HL-60/S4 (cell line): ENCODE data around the gene ZDHHC14.
"Not testable (repeated sequence)": the region's sequence is repeated elsewhere in the genome, so short reads cannot be mapped to it uniquely, and the experiment has no call there.

Source experiments
- in situ Hi-C: fragments of 300-500 bp; cut with MboI; formaldehyde crosslinking; loops from 2 replicates; pipeline ENCODE4 v1.14.3; 2022; ENCODE audit warnings: low sequenced_read_pairs

Gene ZDHHC14

GRCh38 chr6:157706883-157707282 lies 325.9 kb downstream of the ZDHHC14 start:
- in situ Hi-C loops = no loop called here

- in situ Hi-C loops = no loop called here
Observed at GRCh38 chr6:157707576-157707975, 326.6 kb downstream of the ZDHHC14 start.

- in situ Hi-C loops = no loop called here
Observed at GRCh38 chr6:157708239-157708638, 327.2 kb downstream of the ZDHHC14 start.

- in situ Hi-C loops = no loop called here
Observed at GRCh38 chr6:157708933-157709332, 327.9 kb downstream of the ZDHHC14 start.

GRCh38 chr6:157709555-157709954 lies 328.6 kb downstream of the ZDHHC14 start:
- in situ Hi-C loops = no loop called here

GRCh38 chr6:157710604-157711003 lies 329.6 kb downstream of the ZDHHC14 start:
- in situ Hi-C loops = no loop called here

GRCh38 chr6:157711060-157711459 lies 330.1 kb downstream of the ZDHHC14 start:
- in situ Hi-C loops = no loop called here

GRCh38 chr6:157712585-157713295 lies 331.8 kb downstream of the ZDHHC14 start:
- in situ Hi-C loops = no loop called here

- in situ Hi-C loops = no loop called here
Observed at GRCh38 chr6:157713451-157714152, 332.6 kb downstream of the ZDHHC14 start.

- in situ Hi-C loops = no loop called here
Observed at GRCh38 chr6:157714153-157714490, 333.1 kb downstream of the ZDHHC14 start.

- in situ Hi-C loops = no loop called here
Observed at GRCh38 chr6:157715728-157716164, 334.8 kb downstream of the ZDHHC14 start.

GRCh38 chr6:157716251-157716995 lies 335.4 kb downstream of the ZDHHC14 start:
- in situ Hi-C loops = no loop called here

- in situ Hi-C loops = no loop called here
Observed at GRCh38 chr6:157717340-157717748, 336.4 kb downstream of the ZDHHC14 start.

- in situ Hi-C loops = no loop called here
Observed at GRCh38 chr6:157718503-157719187, 337.7 kb downstream of the ZDHHC14 start.

- in situ Hi-C loops = not testable (repeated sequence)
Observed at GRCh38 chr6:157720964-157721363, 340.0 kb downstream of the ZDHHC14 start.

- in situ Hi-C loops = no loop called here
Observed at GRCh38 chr6:157721426-157721825, 340.4 kb downstream of the ZDHHC14 start.

GRCh38 chr6:157721830-157722229 lies 340.8 kb downstream of the ZDHHC14 start:
- in situ Hi-C loops = no loop called here

GRCh38 chr6:157723376-157723775 lies 342.4 kb downstream of the ZDHHC14 start:
- in situ Hi-C loops = no loop called here

- in situ Hi-C loops = no loop called here
Observed at GRCh38 chr6:157724138-157724820, 343.3 kb downstream of the ZDHHC14 start.

GRCh38 chr6:157724960-157725741 lies 344.2 kb downstream of the ZDHHC14 start:
- in situ Hi-C loops = no loop called here
